Activated naive CD4-positive, alpha-beta T cell treated with anti-CD3 and anti-CD28 coated beads, Interleukin-2, amount 50 U/mL, for 72 hours (primary cell): ENCODE data around the gene S100A6. TPM values are rescaled to one million over a fixed set of nuclear protein-coding genes. Genes with fewer than 3 reads are reported as not detected.

ENCODE experiments used
- ATAC-seq, 2 donors: fragments of 150-1000 bp; cut with Tn5 transposase; 2 replicates each; pipeline ENCODE4 v1.10.0; 2021; ENCODE audit warnings: mild to moderate bottlenecking in 2 of 2, moderate library complexity in 2 of 2
- DNase-seq, 2 donors: peaks; one replicate each; pipeline ENCODE4 v3.0.0; 2021 to 2022; ENCODE audit warnings: low spot score in 2 of 2
- H3K27ac Mint-ChIP-seq, 2 donors: one replicate each; pipeline ENCODE4 v1.8.0; 2022; ENCODE audit warnings: mild to moderate bottlenecking in 2 of 2, mixed read lengths in 2 of 2
- H3K36me3 Mint-ChIP-seq, 2 donors: one replicate each; pipeline ENCODE4 v1.8.0; 2022; ENCODE audit warnings: mixed read lengths in 2 of 2
- H3K9me3 Mint-ChIP-seq, 2 donors: one replicate each; pipeline ENCODE4 v1.8.0; 2022; ENCODE audit warnings: mixed read lengths in 2 of 2
- total RNA-seq, 2 donors: library from RNA; stranded (reverse); gene quantifications; one replicate each; pipeline ENCODE4 v1.2.3, GENCODE V29; 2022

S100A6 gene
- total RNA-seq, 2 donors from 2014 or later: 260 to 445 TPM

DNA sequence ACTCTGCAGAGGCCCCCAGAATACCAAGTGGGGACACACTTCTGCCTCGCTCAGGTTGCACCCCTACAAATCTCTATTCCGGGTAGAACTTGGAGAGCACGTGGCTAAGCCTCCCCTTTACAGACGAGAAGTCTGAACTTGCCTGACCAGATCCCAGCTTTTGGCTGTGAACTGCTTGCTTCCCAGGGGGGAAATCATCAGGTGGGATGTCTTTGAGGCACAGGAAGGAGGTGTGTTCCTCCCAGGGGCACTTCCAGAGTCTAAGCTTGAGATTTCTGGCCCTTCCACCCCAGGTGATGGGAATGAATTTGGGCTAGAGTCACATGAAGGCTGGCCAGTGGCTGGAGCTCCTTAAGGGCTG lies 14.6 kb upstream of the S100A6 start:
- DNase-seq (no peak), ATAC-seq (no peak)
- Mint-ChIP-seq H3K9me3 (no peaks in the 10 kb centered on the region), H3K27ac (peak overlapping the region in 1 of 2 donors; percentile 47), H3K36me3 (peaks cover 3 to 7% of the 10 kb centered on the region in 2 donors)

DNA sequence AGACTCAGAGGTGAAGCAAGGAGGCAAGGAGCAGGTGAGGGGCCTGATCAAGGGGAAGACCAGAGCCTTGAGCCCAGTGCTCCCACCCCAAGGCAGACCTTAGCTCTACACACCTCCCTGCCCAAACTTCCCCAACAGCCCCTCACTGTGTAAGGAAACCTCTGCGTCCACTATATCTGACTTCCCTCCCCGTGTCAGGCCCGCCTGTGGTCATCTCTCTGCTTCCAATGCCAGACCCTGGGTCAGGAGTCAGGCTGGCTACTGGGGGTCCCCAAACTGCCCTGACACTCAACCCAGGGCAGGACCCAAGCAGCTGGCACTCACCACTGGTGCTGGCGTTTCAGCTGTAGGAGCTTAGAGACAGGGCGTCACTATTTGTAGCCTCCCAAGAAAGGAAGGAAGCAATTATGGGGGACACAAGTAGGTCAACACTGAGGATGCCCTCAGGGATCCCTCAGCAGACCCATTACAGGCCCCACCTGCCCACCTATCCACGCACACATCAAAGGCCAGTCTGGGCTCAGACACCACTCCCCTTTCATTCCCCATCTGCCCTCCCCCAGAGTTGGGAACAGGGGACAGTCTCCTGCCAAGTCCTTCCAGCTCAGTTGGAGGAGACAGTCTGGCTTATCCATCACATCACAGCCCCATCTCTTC lies 14.1 kb upstream of the S100A6 start:
- DNase-seq (no peak), ATAC-seq (no peak)
- H3K27ac Mint-ChIP-seq: peak overlapping the region in 1 of 2 donors; percentile 47
- no peaks in the 10 kb centered on the region for H3K9me3 Mint-ChIP-seq
- H3K36me3 Mint-ChIP-seq: peaks cover 8 to 12% of the 10 kb centered on the region in 2 donors

DNA sequence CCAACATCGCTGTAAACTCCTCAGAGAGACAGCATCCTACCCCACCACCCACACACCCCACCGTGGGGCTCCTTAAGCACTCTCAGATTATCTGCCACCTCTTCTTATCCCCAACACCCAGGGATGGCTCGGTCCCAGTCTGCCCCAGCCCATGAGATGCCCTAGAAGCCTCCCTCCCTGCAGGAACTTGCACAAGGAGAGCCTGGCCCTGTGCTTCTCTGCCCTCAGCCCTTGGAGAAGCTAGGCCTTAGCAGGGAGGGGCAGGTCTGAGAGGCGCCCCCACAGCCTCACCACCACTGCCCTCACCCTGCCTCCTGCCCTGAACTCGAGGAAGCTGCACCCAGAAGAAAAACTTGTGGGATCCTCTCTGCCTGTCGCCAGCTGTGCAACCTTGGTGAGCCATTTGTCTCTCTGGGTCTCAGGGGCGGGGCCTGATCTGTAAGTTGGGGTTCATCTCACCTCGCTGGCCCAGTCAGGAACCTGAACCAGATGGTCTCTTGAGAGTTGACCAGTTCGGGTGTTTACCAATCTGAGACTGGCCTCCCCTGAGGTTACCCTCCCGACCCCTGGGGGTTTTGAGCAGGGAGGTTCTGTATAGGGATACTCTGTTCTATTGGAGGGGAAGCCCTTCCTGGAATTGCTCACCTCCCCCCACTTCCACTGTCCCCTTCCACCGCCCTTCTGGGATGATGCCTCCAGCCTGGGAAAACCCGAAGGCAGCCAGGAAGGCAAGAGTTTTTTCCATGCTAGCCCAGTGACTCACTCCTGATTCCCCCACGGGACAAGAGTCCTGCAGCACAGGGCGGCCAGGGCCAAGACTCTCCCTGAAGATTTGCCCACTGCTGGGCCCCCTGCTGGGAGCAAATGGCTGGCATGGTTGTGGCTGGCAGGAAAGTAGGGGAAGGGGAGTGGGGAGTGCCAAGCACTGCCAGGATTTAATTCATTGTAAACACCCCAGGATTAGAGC lies 13.2 kb upstream of the S100A6 start, which contains the start of gene S100A3:
Gene S100A3, minus strand, starts transcription at position 537 of the 967 bp plus-strand sequence. CDS start 773 bp downstream, outside the sequence.
- no peak for ATAC-seq
- DNase-seq: no peak
- peak within 1 kb of the TSS; percentile 47 to 61 for H3K27ac Mint-ChIP-seq
- peaks cover 16 to 21% of the 10 kb centered on the region in 2 donors for H3K36me3 Mint-ChIP-seq
- H3K9me3 Mint-ChIP-seq: no peaks in the 10 kb centered on the region

DNA sequence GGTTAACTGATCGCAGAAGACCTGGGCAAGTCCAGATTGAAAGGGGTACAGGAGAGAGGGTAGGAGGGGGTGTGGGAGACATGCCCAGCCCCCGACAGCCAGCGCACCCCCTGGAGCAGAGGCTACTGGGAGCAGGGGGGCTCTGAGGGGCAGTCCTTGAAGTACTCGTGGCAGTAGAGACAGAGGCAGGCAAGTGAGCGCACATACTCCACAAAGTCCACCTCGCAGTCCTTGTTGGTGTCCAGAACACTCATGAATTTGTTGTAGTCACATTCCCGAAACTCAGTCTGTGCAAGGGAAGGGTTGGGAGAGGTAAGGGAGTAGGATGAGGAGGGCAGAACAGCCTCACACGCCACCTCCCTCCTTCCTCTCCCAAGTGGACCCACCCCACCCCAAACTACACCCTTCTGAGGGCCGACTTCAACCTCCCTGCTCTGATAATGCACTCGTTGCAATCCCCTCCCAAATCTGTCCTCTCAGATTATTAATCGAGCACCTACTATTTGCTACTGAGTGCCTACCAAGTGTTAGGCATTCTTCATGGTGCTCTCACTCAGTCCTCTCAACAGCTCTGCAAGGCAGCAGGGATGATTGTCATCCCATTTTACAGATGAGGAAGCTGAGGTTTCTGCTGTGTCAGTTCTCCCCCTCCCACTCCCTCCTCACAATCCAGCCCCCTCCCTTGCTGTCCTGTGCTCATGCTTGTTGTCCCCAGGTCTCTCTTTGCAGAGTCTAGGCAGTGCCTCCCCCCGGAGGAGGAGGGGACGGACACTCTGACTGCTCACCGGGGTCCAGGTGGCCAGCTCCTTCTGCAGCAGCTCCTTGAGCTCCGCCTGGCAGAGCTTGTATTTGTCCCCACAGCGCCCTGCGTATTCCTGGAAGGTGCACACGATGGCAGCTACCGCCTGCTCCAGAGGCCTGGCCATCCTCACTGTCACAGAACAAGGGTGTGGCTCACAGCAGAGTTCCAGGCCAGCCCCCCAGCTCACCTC lies 12.1 kb upstream of the S100A6 start:
- Mint-ChIP-seq H3K36me3 (peaks cover 17 to 32% of the 10 kb centered on the region in 2 donors), H3K27ac (peak overlapping the region in 1 of 2 donors; percentile 31), H3K9me3 (no peaks in the 10 kb centered on the region)
- ATAC-seq (no peak), DNase-seq (no peak)

DNA sequence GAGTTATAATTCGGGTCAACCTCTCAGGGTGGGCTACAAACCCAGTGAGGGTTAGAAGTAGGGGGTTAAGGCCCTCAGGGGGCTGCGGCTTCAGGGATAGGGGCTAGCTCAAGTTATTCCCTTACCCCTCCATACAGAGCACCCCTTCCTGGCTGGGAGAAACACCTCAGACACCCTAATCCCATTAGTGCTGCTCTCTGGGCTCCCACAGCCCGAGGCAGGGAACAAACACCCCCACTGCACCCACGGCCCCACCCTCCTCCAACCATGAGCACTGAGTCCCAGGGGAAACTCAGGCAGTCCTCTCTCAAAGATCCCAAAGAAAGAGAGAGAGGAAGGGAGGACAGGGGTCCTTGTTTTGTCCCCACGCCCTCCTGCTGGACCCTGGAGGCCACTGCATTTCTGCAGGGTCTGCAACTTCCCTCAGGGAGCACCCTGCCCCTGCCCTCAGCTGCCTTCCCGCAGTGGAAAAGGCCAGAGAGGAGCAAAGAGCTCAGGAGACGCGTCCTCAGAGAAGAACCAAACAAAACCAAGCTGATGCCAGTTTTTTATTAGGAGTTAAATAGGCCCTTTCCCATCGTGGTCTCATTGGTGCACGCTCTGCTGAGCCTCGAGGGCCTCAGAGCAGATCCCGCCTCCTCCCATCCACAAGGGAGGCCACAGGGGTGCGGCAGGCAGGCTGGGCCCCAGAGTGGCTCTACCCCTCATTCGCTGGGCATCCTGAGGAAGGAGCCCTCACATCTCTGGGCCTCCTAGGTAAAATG lies 11.2 kb upstream of the S100A6 start:
- DNase-seq (no peak), ATAC-seq (no peak)
- Mint-ChIP-seq H3K36me3 (peaks cover 17 to 35% of the 10 kb centered on the region in 2 donors), H3K27ac (peak overlapping the region; percentile 96 to 99), H3K9me3 (no peaks in the 10 kb centered on the region)

DNA sequence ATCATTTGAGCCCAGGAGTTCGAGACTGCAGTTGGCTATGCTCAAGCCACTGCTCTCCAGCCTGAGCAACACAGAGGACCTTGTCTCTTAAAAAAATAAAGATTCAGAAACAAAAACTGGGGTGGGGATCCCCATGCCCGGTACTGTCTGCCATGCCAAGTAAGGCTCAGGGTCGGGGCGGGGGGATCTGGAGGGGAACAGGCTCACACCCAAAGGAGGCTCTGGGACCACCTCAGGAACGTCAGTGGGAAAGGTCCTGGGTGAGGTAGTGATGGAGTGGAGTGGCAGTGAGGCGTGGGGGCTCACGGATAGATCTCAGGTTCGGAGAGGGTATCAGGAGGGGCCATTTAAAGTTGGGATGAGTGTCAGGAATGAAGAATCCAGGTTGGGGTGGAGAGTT lies 10.6 kb upstream of the S100A6 start:
- peak overlapping the region; percentile 96 to 99 for H3K27ac Mint-ChIP-seq
- DNase-seq (no peak), ATAC-seq (no peak)
- H3K36me3 Mint-ChIP-seq: peaks cover 17 to 35% of the 10 kb centered on the region in 2 donors
- H3K9me3 Mint-ChIP-seq: no peaks in the 10 kb centered on the region

DNA sequence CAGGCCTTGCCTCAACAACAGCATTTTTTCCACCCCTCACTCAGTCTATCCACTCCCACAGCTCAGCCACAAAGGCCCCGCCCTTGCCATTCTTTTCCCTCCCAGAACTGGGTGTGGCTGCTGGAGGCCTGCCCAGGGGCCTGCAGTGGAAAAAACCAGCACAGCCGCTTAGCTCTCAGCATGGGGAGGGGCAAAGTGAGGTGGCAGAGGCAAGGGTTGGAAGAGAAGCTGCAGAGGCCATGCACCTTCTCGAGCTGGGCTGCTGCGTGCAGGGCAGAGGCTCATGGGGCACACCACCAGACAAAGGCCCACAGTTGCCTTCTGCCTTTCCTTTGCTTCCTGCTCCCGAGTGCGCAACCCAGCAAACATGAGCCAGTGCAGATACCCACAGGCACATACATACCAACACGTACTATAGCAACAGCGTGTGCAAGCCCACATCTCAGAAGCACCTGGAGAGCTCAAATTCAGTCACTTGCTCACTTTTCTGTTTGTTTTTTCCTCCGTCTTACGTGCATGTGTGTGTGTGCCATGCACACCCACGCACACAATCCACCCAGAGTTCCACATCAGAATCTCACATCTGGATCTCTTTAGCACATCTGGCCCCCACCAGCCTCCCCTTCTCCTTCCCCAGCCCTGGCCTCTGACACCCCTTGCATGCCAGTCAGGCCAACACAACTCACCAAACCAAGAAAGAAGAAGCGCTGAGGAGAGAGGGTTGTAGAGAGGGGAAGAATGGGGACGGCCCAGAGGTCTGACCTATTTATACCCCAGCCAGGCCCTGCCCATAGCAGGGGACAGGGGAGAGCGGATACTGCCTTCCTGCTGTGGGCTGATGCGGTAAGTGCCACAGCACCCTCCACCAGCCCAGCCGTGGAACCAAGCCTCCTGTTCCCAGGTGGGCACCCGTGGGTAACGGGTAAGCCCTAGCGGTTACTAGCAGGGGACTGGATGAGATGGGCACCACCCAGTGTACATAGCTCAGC lies 9.6 kb upstream of the S100A6 start, which contains the start of gene S100A4:
Gene S100A4, minus strand, starts transcription at position 740 of the 989 bp plus-strand sequence. CDS start 1,012 bp downstream, outside the sequence.
- Mint-ChIP-seq H3K27ac (peak within 1 kb of the TSS; percentile 96 to 99), H3K9me3 (peaks cover 0 to under 1% of the 10 kb centered on the region in 2 donors), H3K36me3 (peaks cover 17 to 35% of the 10 kb centered on the region in 2 donors)
- ATAC-seq: peak; percentile 80 to 88
- peak; percentile 94 to 95 for DNase-seq

DNA sequence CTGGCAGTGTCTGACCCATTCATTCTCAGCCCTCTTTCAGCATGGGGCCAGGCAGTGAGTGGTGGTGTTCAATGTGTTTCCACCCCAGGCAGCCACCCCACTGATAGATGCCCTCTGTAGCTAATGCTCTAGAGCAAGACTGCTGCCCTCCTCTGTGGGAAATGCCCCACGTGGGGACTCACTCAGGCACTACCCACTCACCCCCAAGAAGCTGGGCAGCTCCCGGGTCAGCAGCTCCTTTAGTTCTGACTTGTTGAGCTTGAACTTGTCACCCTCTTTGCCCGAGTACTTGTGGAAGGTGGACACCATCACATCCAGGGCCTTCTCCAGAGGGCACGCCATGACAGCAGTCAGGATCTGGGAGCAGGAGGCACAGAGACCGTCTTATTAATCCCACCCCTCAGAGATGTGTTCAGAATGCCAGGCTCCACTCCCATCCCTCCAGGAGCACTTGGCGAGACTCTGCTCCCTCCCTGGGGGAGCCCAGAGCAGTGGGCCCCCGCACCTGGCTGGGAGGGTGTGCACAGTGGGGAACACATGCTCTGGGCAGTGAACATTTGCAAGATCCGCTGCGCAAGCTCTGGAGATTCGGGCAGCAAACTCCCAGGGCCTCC lies 8.8 kb upstream of the S100A6 start:
- ATAC-seq: no peak

DNA sequence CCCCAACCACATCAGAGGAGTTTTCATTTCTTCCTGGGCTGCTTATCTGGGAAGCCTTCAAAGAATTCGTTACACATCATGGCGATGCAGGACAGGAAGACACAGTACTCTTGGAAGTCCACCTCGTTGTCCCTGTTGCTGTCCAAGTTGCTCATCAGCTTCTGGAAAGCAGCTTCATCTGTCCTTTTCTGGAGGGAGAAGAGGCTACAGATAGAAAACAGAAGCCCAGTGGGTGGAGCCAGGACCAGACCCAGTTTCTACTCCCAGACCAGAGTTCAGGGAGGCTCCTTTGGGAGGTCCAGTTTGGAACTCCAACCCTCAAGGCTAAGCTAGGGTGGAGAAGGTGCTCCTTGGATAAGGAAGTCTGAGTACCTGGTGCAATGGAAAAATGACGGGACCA lies 7.9 kb upstream of the S100A6 start:
- H3K27ac Mint-ChIP-seq: peak overlapping the region; percentile 72 to 96
- peaks cover 17 to 35% of the 10 kb centered on the region in 2 donors for H3K36me3 Mint-ChIP-seq
- H3K9me3 Mint-ChIP-seq: peaks cover 0 to 5% of the 10 kb centered on the region in 2 donors
- DNase-seq (no peak), ATAC-seq (no peak)

More for the DNA sequence above, 8.8 kb upstream of the S100A6 start:
- peaks cover 17 to 35% of the 10 kb centered on the region in 2 donors for H3K36me3 Mint-ChIP-seq
- peak overlapping the region; percentile 96 to 99 for H3K27ac Mint-ChIP-seq
- H3K9me3 Mint-ChIP-seq: peaks cover 0 to 5% of the 10 kb centered on the region in 2 donors
- DNase-seq: no peak

DNA sequence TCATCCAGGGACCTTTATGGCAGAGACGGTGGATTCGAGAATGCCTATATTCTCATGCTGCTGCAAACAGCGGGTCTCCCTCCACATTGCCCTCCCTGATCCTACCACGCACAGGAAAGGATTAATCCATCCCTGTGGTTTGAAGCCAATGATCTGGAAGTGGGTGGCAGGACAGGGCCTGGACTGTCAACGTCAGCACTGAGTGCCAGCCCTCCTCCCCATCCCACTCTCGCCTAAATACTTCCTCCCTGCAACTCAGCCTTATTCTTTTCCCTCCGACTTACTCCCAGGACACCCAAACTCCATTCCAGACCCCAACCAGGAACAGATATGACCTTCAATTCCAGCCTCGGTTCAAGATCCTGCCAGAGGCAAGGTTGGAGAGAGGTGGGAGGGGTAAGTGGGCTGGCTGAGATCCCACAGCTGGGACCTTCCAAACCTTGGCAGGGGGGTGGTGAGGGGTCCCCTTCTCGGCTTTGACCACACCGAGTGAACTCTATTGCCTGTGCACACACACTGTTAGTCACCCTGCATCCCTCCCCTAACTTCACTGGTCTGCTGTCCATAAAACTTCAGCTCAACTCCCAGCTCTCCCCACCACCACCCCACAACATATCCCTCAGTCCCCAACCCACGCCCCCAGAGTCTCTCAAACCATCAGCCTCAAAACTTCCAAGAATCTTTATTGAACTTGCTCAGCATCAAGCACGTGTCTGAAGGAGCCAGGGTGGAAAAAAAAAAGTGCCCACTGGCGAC lies 7.3 kb upstream of the S100A6 start:
- Mint-ChIP-seq H3K36me3 (peaks cover 17 to 35% of the 10 kb centered on the region in 2 donors), H3K9me3 (peaks cover 0 to 5% of the 10 kb centered on the region in 2 donors), H3K27ac (peak overlapping the region; percentile 72 to 80)
- ATAC-seq: no peak
- no peak for DNase-seq

DNA sequence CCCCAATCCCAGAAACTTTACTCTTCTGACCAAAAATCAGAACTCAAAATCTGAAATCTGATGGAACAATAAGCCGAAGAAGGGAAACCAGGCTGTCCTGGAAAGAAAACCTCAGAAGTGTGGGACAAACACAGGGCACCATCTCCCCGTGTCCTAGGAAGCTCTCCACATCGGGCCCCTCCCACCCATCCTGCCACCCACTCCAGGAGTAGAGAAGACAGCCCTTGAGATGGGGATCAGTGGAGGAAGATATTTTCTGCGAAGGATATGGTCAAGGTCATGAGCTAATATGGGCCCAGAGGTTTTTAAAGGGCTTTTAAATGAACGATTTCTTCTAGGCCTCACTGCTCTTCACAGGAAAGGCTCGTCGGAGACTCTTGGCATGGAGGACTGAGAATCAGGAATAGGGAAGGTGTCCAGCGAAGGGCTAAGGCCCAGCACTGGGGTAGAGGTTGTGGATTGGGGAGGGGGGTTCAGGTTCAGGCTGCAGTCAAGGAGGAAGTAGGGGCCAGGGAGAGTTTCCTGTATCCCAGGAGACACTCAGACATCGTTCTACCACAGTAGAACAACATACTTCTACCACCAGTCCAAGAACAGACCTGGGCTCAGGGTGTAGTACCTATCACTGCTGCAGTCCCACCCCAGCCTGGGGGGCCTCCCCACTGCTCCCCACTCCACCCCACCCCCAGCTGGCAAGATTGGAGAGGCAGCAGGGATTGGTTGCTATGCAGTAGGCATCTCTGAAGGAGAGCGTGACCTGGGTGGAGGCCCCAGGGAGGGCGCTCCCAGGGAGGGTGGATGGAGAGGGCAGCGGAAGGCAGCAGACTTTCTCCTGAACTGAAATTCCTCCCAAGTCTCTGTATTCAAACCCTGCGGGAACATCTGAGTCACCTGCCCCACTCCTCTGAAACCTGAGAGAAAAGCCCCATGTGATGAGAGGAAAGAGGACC lies 6.1 kb upstream of the S100A6 start:
- no peak for ATAC-seq
- DNase-seq: no peak
- Mint-ChIP-seq H3K36me3 (peaks cover 17 to 35% of the 10 kb centered on the region in 2 donors), H3K27ac (peak overlapping the region; percentile 73 to 80), H3K9me3 (peaks cover 0 to 5% of the 10 kb centered on the region in 2 donors)
